Left colon (tissue), 2 donors: ENCODE data around the gene BATF. TPM values are rescaled to one million over a fixed set of nuclear protein-coding genes. Genes with fewer than 3 reads are reported as not detected.
A peak's percentile ranks its signal among the peaks of the same experiment; 100 is the strongest.

Source experiments
- ATAC-seq: fragments of 200-7000 bp; cut with Tn5 transposase; one replicate; pipeline ENCODE4 v1.9.1; 2020; ENCODE audit warnings: mild to moderate bottlenecking, moderate library complexity
- DNase-seq, 2 donors: peaks; one replicate each; pipeline ENCODE4 v3.0.0-alpha.2; 2020
- intact Hi-C, 2 donors: fragments of 100-400 bp; cut with DNase I in 1 of 2; cut with micrococcal nuclease in 1 of 2; formaldehyde crosslinking; loops; one replicate each; pipeline versions ENCODE4 v1.11.2 to v1.14.0; 2022; cut with DNase I, micrococcal nuclease
- total RNA-seq, 2 donors: library from RNA; stranded (reverse); fragmentation: NEBNext Ultra II Directional; extraction: Animal tissue kit (Norgen Biotek cat#: 25700); gene quantifications; one replicate each; pipeline ENCODE4 v1.2.1, GENCODE V29; 2021
- donor health status: DM: no; HTN: no; CAD: no.
- donor health status: DM: yes; HTN: yes; CAD: no.

BATF gene
- total RNA-seq, 2 donors from 2014 or later, result 0.67 to 1.3 TPM

GRCh38 chr14:75497191-75497590 lies 25.1 kb upstream of the BATF start:
- DNase-seq, result no peak
- intact Hi-C loops, result no loop called here
- no peak for ATAC-seq

GRCh38 chr14:75497701-75498100 lies 24.6 kb upstream of the BATF start:
- ATAC-seq (no peak), DNase-seq (no peak)
- intact Hi-C loops, result no loop called here

GRCh38 chr14:75499084-75499875 lies 23.0 kb upstream of the BATF start:
- no peak for ATAC-seq
- intact Hi-C loops, result no loop called here
- no peak for DNase-seq

- no peak for ATAC-seq
- intact Hi-C loops, result no loop called here
- DNase-seq, result no peak
Observed at GRCh38 chr14:75501080-75501479, 21.2 kb upstream of the BATF start.

GRCh38 chr14:75504411-75504810 lies 17.9 kb upstream of the BATF start:
- no peak for DNase-seq
- ATAC-seq, result peak; percentile 54
- intact Hi-C loops, result no loop called here

- ATAC-seq, result no peak
- no peak for DNase-seq
- intact Hi-C loops, result no loop called here
Observed at GRCh38 chr14:75506930-75507329, 15.3 kb upstream of the BATF start.

GRCh38 chr14:75510547-75510946 lies 11.7 kb upstream of the BATF start:
- ATAC-seq (no peak), DNase-seq (no peak)
- intact Hi-C loops, result no loop called here

- intact Hi-C loops, result no loop called here
- no peak for ATAC-seq
- no peak for DNase-seq
Observed at GRCh38 chr14:75511201-75511600, 11.1 kb upstream of the BATF start.

- no peak for ATAC-seq
- DNase-seq, result no peak
- intact Hi-C loops, result no loop called here
Observed at GRCh38 chr14:75513911-75514672, 8.2 kb upstream of the BATF start.

GRCh38 chr14:75514673-75515628 lies 7.3 kb upstream of the BATF start:
- intact Hi-C loops, result no loop called here
- DNase-seq (peak in 1 of 2 donors; percentile 37), ATAC-seq (no peak)

GRCh38 chr14:75515629-75515996 lies 6.7 kb upstream of the BATF start:
- DNase-seq (no peak), ATAC-seq (no peak)
- intact Hi-C loops, result no loop called here

GRCh38 chr14:75518625-75519024 lies 3.6 kb upstream of the BATF start:
- intact Hi-C loops, result no loop called here
- peak; percentile 51 for ATAC-seq
- DNase-seq, result no peak

GRCh38 chr14:75519394-75519793 lies 2.9 kb upstream of the BATF start:
- ATAC-seq, result no peak
- intact Hi-C loops, result no loop called here
- DNase-seq, result no peak

- no peak for ATAC-seq
- intact Hi-C loops, result no loop called here
- DNase-seq, result no peak
Observed at GRCh38 chr14:75519826-75520728, 2.2 kb upstream of the BATF start.

- DNase-seq, result no peak
- intact Hi-C loops, result no loop called here
- no peak for ATAC-seq
Observed at GRCh38 chr14:75520852-75521251, 1.4 kb upstream of the BATF start.

GRCh38 chr14:75521415-75522199 lies 662 bp upstream of the BATF start:
- no peak for DNase-seq
- ATAC-seq, result peak; percentile 63
- intact Hi-C loops, result no loop called here

- ATAC-seq (no peak), DNase-seq (no peak)
- intact Hi-C loops, result no loop called here
Observed at GRCh38 chr14:75522983-75523318, 682 bp downstream of the BATF start.

GRCh38 chr14:75523771-75524171 lies 1.5 kb downstream of the BATF start:
- intact Hi-C loops, result no loop called here
- ATAC-seq (no peak), DNase-seq (no peak)
